HPDE6-E6E7 (cell line): ENCODE results near the gene RAB22A.
"Not testable (repeated sequence)": the region's sequence is repeated elsewhere in the genome, so short reads cannot be mapped to it uniquely, and the experiment has no call there.

Experiments
- DNase-seq: peaks from one replicate; pipeline ENCODE4 v3.0.0; 2011; ENCODE audit warnings: missing footprints; ENCODE audit errors: extremely low spot score

The RAB22A gene

GRCh38 chr20:58344741-58345140 lies 35.2 kb downstream of the RAB22A start:
- no peak for DNase-seq

- peak; percentile 98 for DNase-seq
These were observed 40.1 kb downstream of the RAB22A start for GRCh38 chr20:58349570-58349969.

- DNase-seq: no peak
These were observed 43.0 kb downstream of the RAB22A start for GRCh38 chr20:58352468-58352867.

- no peak for DNase-seq
These were observed 49.9 kb downstream of the RAB22A start for GRCh38 chr20:58359441-58359840.

GRCh38 chr20:58360936-58361335 lies 51.4 kb downstream of the RAB22A start:
- DNase-seq: no peak

GRCh38 chr20:58361481-58362205 lies 52.1 kb downstream of the RAB22A start:
- DNase-seq: no peak

GRCh38 chr20:58362206-58362516 lies 52.6 kb downstream of the RAB22A start:
- no peak for DNase-seq

GRCh38 chr20:58362970-58363369 lies 53.5 kb downstream of the RAB22A start:
- DNase-seq: no peak

GRCh38 chr20:58366866-58367265 lies 57.4 kb downstream of the RAB22A start:
- DNase-seq: no peak

GRCh38 chr20:58372806-58373205 lies 63.3 kb downstream of the RAB22A start:
- no peak for DNase-seq

GRCh38 chr20:58373296-58373695 lies 63.8 kb downstream of the RAB22A start:
- not testable (repeated sequence) for DNase-seq

- DNase-seq: no peak
These were observed 64.7 kb downstream of the RAB22A start for GRCh38 chr20:58374027-58374850.

- no peak for DNase-seq
These were observed 65.6 kb downstream of the RAB22A start for GRCh38 chr20:58374906-58375758.

GRCh38 chr20:58375759-58376352 lies 66.3 kb downstream of the RAB22A start:
- DNase-seq: no peak

GRCh38 chr20:58377017-58377416 lies 67.5 kb downstream of the RAB22A start:
- DNase-seq: no peak

GRCh38 chr20:58377766-58378401 lies 68.4 kb downstream of the RAB22A start:
- DNase-seq: no peak

- no peak for DNase-seq
These were observed 69.2 kb downstream of the RAB22A start for GRCh38 chr20:58378704-58379103.

GRCh38 chr20:58381627-58382026 lies 72.1 kb downstream of the RAB22A start:
- no peak for DNase-seq

GRCh38 chr20:58382096-58382495 lies 72.6 kb downstream of the RAB22A start:
- DNase-seq: no peak

GRCh38 chr20:58384821-58385220 lies 75.3 kb downstream of the RAB22A start:
- DNase-seq: no peak

GRCh38 chr20:58388028-58388601 lies 78.6 kb downstream of the RAB22A start:
- no peak for DNase-seq
